HG03442 (cell line): ENCODE results near the gene WARS2.

Experiments used
- ATAC-seq: cut with Tn5 transposase; IDR thresholded peaks from one replicate; pipeline ENCODE4 v1.9.1; 2021; ENCODE audit warnings: mild to moderate bottlenecking, moderate library complexity; ENCODE audit not compliant: unreplicated experiment

WARS2 gene

DNA sequence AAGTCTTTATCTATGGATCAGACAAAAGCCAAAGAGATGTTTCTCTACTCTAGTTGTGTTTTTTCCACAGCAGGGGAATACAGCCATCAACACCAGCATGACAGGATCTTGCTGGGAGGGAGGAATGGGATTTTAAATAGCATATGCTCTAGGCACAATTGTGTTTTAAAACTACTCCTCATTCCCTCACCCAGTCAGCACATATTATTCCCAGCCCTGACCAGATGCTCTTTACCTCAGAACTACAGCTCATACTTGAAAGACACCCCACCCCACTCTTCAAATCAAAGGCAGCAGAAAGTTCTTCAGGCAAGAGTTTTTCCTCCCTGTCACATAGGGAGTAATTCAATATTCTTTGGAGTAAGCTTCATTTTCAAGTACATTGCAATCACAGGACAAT, 106.1 kb downstream of the WARS2 start:
- ATAC-seq: no peak

DNA sequence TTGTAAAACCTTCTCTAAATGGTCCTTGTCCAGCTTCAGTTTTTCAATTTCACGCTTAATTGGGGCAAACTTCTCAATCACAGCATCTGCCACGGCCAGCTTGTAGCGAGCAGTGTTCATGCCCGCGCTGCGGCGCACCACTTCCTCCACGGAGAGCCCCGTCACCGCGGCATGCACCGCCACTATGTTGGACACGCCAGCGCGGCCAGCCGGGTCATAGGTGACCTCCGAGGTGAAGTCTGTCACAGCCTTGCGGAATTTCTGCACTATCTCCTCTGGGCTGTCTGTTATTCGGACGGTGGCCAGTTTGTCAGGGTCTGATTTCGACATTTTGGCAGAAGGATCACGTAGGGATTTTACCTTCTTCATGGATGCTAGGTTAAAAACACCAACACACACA, 107.5 kb downstream of the WARS2 start:
- ATAC-seq: no peak

DNA sequence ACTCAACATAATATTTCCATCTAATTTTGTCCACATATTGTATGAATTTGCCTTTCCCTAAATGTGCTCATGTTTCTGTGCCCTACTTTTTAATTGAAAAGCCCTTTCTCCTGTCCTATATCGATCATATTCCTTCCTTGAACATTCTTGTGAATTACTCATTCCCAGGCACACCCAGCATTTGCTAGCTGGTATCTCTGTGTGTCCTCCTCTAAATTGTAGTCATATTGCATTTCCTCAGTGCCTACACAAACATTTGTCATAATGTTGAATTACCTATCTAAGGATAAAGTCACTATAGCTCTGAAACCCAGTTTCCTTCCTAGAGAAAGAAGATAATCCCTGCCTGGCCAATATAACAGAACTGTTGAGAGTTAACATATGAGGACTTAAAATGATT, 112.7 kb downstream of the WARS2 start:
- no peak for ATAC-seq

DNA sequence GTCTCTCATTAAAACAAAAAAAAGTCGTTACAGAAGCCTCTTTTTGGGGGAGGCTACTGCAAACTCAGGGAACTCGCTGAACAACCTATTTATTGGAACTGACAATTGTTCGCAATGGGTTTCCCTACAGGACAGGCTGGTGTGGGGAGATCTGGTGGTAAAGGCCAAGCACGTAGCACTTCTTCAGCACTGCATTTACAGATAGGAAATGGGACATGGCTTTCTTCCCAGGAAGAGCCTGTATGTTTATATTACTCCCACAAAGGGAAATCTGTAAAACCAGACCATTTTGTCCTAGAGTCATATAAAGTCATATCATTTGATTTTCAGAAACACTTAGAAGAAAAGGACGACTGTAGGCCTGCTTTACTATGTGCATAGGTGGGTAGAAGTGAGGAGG, 113.5 kb downstream of the WARS2 start:
- no peak for ATAC-seq

DNA sequence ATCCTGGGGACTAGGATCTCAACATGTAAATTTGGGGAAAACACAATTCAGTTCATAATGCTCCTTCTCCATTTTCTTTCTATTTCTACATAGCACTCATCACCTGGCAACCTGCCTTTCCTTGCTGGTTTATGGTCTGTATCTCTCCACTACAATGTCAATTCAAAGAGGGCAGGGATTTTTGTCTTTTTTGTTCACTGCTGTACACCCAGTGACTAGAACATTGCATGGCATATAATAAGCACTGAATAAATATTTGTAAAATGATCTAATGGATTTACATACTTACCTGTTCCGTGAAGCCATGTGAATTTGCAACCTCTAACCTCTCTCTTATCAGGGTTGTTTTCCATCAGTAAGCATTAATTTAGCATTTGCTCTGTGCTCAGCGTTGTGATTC, 124.9 kb downstream of the WARS2 start:
- no peak for ATAC-seq

DNA sequence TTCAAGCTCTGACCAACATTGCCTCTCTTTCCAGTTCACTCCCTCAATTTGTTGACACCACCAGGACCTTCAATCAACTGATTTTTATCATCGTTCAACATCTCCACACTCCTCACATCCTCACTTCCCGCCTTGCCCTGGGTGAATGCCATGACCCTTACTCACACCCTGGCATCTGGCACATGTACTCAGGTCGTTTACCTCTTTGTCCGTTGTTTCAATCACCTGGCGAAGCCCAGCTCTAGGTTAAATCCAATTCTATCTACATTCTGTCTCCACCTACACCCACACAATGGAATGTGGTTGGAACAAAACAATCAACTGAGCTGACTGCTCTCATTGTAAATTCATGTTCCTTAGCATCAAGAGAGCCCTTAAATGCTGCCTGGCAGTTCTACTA, 128.1 kb downstream of the WARS2 start:
- no peak for ATAC-seq

DNA sequence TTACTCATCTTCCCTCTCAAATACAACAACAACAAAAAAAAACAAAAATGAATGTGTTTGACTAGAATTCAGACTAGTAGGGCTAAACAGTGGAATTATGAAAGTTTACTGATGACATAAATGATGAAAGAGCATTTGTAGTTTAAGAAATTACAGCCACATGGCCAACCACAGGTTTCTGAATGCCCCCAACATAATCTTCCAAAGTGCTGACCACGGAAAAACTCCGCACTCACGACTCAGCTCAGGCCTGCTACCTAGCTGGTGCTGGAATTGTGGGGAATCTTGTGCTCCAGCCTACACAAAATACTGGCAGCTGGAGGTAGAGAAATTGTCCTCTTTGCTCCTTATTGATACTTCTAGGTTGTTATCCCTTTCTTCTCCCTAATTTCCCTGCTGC, 128.7 kb downstream of the WARS2 start:
- no peak for ATAC-seq

DNA sequence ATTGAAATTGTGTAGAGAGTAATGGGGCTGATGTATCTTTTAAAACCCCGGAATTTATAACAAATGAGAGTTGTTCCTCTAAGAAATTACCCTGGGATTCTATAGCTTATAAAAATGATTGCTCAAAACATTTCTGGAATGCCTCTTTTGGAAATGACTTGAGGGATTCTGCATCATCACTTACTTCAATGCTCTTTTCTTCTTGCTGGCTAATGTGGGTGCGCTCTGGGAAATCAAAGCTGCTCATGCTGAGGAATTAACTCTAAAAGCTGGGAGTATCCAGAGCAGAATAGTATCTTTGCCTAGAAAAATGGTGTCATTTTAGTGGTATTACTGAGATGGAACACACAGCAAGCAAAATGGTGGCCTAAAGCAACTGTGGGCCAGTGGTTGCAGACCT, 129.3 kb downstream of the WARS2 start:
- no peak for ATAC-seq

DNA sequence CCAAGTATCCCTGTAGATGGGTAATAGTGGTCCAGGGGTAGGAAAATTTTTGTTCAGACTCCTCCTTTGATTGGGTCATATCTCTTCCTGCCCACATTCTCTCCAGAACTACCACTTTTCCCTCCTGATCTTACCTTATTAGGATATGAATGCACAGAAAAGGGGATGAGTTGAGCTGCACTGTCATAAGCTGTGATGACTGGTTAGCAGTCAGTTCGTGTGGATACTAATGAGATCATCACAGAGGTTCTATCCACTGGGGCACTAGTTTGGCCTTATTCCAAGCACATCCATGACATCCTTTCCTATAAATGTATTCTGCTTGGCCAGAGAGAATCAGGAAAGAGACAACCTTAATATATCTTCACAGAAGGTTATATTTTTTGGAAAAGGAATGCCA, 130.3 kb downstream of the WARS2 start:
- ATAC-seq: no peak

DNA sequence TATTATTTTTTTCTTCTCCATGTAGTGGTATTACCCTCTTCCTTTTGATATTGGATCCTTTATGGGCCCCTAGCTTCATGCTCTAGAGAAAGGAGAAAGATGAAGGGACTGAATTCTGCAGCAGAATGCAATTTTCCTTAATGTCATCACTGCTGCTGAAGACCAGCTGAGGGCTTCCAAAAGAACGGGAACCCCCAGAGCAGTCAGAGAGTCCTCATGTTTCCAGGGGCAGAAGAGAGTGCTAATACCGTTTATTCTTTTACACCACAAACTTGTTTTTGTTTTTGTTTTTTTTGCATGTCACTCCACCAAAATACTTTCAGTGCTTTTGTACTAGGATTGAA, 131.2 kb downstream of the WARS2 start:
- ATAC-seq: no peak

DNA sequence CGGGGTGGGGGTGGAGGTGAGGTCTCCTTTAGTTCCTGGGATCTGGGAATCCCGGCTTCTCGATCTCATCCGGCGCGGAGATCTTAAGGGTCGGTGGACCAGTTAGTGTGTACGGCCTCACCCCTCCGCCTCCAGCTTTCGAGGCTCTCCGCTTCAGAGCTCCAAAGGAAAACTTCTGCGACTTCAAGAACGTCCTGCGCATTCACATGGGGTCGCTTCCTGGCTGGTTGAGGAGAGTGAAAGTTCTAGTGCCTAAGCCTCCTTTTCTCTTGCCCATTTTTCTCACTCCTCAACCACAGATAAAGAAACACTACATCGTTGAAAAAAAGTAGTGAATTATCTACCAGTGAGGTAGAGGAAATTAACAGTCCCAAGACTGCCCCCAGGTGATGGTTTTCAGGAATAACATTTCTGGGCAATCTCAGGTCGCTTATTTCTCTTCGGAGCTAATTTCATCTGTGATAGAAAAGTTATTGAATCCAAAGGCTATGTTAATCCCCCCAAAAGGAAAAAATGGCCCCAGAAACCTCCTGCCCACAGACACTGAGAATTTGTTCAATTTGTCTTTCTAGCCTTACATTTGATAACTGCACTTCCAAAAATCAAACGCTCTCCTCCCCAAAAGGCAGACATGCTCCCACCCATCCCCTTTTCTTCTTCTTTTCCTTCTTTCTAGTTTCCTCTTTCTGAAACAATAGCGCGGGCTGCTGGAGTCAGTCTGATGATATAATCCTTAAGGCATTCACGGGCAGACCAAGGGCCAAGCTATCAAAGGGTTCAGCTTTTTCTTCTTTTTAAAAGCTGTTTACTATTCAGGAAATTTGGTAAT, 131.8 kb downstream of the WARS2 start:
- ATAC-seq: no peak

DNA sequence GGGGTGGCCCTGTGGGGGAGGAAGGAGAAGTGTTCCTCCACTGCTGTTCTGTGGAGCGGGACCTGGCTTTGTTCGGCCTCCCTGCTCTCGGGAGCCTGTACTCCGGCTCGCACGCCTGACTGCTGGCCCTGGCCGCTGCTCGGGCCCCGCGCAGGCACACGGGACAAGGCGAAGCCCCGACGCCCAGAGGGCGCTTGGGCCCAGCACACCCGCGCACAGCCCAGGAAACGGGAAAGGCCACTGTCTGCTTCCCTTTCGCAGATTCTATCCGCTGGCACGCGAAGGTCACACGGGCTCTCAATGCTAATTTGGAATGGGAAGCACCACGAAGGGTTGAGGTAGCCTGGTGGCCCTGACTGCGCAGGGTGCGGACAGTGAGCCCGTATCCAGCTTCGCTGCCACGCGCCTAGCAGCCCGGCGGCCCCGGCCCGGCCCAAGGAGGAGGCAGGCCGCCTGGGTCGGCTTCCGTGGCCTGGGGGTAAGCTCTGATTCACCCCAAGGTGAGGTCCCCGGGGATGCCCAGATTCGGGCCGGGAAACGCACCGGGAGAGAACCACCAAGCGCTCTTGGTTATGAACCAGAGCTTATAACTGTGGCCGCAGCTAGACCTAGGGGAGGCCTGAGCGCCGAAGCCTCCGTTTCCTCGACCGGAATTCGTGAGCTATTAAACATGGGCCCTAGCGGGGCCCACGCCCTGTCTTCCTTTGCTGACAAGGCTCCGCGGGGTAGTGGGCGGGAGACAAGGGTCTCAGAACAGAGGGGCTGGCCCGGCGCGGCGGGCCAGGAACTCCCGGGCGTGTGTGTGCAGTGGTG, 132.6 kb downstream of the WARS2 start:
- no peak for ATAC-seq

DNA sequence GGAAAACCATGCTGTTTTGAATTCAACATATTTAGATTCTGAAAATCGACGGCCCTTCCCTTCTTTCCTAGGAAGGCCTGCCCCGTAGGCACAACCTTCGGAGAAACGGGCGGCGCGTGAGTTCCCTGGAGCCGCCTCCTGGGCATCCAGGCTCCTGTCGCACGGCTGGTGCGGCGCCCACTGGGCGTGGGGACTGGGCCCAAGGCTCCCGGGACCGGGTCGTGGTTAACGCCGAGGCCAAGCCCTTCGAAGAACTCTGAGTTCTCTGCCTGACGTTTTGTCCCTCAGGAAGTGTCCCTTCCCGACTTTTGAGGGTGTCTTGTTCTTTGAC, 133.1 kb downstream of the WARS2 start:
- no peak for ATAC-seq

DNA sequence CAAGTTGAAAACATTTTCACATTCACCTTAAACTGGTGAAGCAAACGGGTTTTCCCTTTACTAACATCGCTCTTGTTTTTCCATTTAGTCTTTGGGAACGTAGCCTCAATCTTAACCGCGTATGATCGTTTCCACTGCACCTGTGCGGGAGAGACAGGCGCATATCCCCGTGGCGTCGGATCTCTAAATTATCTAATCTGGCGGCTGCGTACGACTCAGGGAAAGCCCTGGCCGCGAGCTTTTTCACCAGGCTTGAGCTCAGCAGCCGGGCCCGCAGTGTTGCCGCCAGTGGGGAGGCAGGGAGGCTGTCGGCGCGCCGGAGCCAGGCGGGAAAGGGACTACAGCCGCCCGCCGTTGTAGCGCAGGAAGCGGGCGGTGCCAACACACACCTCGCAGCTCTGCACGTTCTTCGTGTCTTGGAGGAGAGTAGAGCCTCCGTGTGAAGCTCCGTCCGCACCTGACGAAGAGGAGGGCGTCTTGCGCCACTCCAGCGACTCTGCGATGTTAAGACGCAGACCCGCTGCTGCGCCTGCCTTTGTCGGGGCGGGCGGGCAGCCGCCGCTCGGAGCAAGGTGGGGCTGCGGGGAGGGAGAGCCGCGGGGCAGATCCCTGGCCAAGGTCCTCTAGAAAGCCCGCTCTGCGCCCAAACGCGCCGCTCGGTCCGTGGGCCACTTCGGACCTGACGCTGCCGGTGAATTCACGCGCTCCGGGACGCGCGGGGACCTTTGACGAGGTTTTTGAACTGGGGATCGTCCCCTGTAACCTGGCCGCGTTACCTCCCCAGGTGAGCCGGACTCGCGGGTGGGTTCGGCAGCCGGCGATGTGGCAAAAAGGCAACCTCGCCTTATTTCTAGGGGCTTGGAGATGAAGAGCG, 133.8 kb downstream of the WARS2 start:
- ATAC-seq: no peak

DNA sequence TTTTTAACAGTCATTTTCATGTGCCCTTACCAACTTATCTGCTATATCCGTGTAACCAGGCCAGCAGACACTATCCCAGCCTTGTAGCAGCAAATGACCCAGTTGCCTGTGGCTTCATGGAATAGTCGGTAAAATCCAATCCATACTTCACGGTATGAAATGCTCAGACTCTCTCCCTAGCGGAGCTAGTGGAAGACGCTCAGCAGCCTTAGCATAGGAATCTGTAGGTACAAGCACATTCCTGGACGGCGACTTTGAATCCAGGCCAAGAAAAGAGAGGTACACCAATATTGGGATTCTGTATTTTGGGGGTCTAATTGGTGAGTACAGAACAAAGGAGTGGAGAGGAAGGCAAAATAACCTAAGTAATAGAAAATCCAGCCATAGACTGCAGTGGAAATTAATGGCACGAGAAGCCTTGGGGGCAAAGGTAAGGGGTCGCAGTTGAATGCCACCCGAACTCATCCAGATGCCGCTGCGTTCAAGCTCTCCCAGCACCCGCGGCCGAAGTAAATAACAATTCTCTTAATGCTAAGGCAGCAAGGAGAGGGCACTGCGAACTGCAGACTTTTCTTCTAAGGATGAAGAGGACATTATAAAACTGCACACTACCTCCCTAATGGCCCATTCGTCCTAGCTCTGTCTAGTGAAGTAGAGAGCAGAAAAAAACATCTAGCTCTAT, 134.6 kb downstream of the WARS2 start:
- ATAC-seq: no peak

DNA sequence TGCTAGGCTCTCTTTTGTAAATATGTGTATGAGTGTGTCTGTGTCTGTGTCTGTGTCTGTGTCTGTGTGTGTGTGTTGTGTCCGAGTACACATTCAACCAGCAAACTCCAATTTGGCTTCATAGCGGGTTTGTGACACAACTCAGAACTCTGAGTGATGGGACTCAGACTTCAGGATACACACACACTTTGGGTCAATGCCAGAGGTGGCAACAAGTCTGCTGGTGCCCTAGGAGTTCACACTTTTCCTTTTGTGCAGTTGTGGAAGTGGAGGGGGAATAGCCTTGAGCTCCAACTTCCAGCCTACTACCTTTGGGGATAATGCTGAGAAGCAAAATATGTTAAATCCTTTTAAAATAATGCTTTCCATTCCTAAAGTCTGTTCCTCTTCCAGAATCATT, 135.7 kb downstream of the WARS2 start:
- ATAC-seq: no peak

DNA sequence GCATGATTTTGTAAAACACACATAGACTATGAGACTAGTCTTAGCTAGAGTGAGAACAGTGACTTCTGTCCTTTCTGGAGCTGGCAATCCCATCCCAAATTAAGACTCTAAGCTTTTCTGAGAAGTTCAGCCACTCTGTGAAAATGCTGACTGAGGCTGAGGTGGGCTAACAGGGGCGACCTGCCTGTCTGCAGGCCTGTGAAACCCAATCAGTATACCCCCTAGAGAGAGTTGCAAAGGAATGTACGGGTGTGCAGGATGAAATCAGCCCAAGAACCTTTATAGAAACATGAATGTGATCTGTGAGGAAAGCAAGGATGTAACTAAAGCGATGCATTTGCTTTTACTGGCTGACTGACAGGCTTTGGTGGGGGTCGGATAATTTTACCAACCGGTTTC, 136.3 kb downstream of the WARS2 start:
- ATAC-seq: no peak

DNA sequence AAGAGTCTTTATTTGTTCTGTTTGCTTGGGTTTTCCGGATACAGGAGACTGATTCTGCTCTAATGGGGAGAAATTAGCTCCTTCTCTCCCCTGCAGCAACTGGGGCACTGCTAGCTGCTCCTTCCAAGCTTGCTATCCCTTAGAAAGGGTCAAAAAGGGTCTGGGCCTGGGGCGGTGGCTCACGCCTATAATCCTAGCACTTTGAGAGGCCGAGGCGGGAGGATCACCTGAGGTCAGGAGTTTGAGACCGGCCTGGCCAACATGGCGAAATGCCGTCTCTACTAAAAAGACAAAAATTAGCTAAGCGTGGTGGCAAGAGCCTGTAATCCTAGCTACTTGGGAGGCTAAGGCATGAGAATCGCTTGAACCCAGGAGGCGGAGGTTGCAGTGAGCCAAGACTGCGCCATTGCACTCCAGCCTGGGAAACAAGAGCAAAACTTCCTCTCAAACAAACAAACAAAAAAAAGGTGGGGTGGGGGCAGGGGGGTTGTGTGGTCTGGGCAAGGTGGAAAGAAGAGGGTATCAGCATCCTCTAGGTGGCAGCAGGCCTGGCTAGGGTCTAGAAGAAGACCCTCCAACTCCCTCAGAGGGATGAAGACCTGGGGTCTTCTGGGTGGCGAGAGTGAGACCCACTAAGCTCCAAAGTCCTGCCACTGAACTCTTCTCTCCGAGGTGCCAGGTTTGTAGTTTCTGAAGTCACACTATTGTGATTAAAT, 136.9 kb downstream of the WARS2 start:
- ATAC-seq: no peak

DNA sequence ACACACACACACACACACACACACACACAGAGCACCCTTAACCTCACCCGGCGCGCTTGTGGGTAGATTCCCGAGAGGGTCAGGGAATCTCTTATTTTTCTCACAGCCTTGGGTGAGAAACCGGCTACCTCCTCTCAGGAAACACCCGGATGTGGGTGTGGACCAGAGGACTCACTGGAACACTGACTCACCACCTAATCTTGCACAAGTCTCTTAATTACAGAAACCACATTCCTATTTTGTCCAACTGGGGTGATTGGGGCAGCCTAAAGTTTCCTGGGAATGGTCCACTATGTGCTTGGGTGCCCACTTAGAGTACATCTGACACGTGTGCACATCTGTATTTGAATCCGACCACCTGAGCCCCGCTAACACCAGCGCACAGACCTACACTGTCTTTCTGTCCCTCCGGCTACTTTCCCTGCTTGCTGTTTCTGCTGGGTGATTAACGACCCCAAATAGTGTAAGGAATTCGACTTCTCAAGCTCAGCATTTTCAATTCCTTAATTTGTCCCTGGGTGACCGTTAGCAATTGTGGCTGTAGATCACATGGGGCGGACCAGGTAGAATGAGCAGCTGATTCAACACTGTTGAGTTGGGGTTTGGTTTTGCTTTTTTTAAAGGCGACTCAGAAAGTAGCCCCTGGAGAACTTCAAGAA, 138.3 kb downstream of the WARS2 start:
- no peak for ATAC-seq
